ENCODE data around the gene ULK4.
A peak's percentile ranks its signal among the peaks of the same experiment; 100 is the strongest.
"Not testable (repeated sequence)": the region's sequence is repeated elsewhere in the genome, so short reads cannot be mapped to it uniquely, and the experiment has no call there.

The ULK4 gene

DNA sequence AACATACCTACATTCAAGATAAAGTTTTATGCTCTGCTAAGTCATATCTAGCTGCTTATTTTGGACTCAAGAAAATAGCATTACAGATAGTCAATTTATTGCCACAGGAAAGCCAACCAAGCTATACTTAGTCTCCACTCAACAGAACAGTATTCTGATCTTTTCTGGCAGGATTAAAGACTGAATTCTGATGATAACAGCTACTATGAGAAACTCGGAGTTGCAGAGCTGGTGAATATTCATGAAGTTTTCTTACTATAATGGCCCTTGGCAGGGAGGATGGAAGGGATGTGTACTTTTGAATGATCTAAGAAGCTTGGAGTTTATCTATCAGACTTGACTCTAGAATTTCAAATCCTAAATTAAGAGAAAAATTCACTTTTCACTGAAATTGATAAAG lies 524.9 kb downstream of the ULK4 start:
- no peak for DNase-seq (ENCODE audit: low spot score)

DNA sequence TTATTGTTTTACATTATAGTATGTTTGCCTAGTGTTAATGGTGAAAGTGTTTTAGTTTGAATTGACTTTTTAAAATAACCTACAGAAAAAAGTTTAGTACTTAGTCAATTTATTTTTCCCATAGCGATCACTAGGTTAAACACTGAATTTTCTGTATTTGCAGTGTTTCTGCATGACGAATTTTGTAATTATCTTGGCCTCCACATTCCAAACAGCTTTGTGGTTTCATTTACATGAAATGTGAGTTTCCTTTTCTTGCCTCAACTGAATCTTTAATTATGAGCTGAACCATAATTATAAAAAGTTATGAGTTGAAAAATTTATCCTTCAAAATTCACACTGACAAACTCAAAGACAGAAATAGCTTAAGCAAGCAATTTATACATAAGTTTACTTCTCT lies 527.1 kb downstream of the ULK4 start:
- DNase-seq (ENCODE audit: low spot score): no peak

DNA sequence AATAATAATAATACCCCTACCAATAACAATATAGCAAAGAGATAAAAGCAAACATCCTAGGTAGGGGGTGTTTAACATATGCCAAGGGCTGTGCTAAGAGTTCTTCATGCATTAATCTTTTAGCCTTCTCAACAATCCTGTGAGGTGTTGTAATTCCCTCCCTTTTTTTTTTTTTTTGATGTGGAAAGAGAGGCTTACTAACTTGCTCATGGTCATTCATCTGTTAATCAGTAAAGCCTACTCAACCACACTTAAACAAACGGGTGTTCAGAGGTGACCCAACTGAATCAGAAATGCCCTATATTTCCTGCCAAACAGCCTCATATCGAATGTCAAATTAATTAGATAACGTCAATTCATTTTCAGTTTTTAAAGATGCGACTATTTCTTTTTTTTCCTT lies 530.5 kb downstream of the ULK4 start:
- DNase-seq (ENCODE audit: low spot score): no peak

GRCh38 chr3:41430886-41431285 lies 531.0 kb downstream of the ULK4 start:
- no peak for DNase-seq (ENCODE audit: low spot score)

DNA sequence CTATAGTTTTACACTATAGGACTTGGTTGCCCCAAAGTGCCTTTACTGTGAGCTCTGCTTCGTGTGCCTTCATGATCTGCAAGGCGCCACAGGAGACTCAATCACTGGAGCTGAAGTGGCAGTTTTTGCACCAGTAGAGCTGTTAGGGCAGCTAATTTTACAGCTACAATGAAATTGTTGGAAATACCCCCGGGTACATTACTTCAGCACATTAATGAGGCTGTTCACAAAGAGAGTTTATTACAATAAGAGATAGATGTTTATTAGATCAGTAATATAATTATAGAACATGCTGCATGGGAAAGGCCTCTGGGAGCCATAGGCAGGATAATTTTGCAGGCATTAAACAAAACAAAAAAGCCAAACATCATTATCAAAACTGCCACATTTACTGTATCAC lies 531.5 kb downstream of the ULK4 start:
- no peak for DNase-seq (ENCODE audit: low spot score)

- no peak for DNase-seq (ENCODE audit: low spot score)
These were observed 535.4 kb downstream of the ULK4 start for GRCh38 chr3:41426485-41426884.

DNA sequence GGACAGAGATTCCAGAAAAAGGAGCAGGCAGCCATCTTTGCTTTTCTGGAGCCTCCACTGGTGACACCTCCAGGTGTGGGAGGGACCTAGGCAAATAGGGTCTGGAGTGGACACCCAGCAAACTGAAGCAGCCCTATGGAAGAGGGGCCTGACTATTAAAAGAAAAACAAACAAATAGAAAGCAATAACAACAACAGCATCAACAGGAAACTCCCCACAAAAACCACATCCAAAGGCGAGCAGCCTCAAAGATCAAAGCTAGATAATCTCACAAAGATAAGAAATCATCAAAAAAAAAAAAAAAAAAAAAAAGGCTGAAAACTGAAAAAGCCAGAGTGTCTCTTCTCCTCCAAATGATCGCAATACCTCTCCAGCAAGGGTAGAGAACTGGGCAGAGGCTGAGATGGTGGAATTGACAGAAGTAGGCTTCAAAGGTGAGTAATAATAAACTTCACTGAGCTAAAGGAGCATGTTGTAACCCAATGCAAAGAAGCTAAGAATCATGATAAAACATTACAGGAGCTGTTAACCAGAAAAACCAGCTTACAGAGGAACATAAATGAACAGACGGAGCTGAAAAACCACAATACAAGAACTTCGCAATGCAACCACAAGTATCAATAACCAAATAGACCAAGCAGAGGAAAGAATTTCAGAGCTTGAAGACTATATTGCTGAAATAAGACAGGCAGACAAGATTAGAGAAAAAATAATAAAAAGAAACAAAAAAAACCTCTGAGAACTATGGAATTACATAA lies 537.2 kb downstream of the ULK4 start:
- no peak for DNase-seq (ENCODE audit: low spot score)

DNA sequence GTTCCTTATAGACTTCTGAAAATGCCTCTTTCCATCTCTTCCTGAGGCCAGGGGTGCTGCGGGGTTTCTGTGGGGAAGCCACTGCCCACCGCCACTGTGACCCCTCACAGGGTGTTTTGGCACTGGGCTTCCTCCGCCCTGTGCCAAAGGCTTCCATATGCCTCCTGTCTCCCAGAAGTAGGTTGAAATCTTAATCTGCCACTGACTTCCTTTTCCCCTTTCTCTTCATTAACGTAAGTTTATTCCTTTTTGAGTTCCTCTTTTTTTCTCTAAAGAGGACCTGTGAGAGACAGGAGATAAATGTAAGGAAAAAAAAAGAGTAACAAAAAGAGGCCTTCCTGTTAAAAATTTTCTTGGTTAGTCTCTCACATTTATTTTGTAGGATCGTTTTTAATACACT lies 542.1 kb downstream of the ULK4 start:
- no peak for DNase-seq (ENCODE audit: low spot score)

GRCh38 chr3:41418961-41419691 lies 542.8 kb downstream of the ULK4 start:
- DNase-seq (ENCODE audit: low spot score): peak; percentile 29

- no peak for DNase-seq (ENCODE audit: low spot score)
These were observed 544.3 kb downstream of the ULK4 start for GRCh38 chr3:41417574-41417973.

GRCh38 chr3:41411065-41411464 lies 550.8 kb downstream of the ULK4 start:
- DNase-seq (ENCODE audit: low spot score): no peak

DNA sequence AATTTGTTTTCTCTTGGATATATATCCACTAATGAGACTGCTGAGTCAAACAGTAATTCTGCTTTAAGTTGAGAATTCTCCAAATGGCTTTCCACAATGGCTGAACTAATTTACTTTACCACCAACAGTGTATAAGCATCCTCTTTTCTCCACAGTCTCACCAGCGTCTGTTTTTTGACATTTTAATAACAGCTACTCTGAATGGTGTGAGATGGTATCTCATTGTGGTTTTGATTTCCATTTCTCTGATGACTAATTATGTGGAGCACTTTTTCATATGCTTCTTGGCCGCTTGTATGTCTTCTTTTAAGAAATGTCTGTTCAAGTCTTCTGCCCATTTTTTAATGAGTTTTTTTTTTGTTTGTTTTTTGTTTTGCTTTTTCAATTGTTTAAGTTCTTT lies 556.4 kb downstream of the ULK4 start:
- DNase-seq (ENCODE audit: low spot score): no peak

DNA sequence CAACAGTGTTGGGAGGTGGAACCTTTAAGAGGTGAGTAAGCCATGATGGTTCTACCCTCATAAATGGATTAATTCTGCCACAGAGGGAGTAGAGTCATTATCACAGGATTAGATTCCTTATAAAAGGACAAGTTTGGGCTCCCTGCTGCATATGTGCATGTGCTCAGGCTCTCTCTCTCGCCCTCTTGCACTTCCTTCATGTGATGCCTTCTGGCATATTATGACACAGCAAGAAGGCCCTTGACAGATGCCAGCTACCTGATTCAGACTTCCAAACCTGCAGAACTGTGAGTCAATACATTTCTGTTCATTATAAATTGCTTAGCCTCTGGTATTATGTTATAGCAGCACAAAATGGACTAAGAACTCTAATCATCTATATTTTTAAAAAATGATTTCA lies 557.3 kb downstream of the ULK4 start:
- no peak for DNase-seq (ENCODE audit: low spot score)

DNA sequence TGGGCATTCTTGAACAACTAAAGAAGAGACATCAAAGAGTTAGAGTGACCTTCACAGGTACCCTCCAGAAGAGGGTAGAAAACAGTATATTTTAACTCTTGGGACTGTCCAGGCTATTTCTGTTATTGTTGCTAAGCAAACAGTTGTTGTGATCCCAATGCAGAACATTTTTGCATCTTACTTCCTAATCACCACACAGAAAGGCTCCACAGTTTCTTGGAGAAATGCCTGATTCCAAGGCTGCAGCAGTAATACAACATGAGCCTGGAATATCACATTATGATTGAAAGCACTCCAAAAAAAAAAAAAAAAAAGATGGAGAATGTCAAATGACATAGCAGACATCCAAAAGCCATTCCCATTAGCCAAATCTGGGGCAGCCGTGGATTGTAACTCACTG lies 567.0 kb downstream of the ULK4 start:
- DNase-seq (ENCODE audit: low spot score): no peak

- not testable (repeated sequence) for DNase-seq (ENCODE audit: low spot score)
These were observed 591.0 kb downstream of the ULK4 start for GRCh38 chr3:41370765-41371535.

GRCh38 chr3:41370307-41370706 lies 591.6 kb downstream of the ULK4 start:
- no peak for DNase-seq (ENCODE audit: low spot score)

- no peak for DNase-seq (ENCODE audit: low spot score)
These were observed 592.1 kb downstream of the ULK4 start for GRCh38 chr3:41369838-41370237.

DNA sequence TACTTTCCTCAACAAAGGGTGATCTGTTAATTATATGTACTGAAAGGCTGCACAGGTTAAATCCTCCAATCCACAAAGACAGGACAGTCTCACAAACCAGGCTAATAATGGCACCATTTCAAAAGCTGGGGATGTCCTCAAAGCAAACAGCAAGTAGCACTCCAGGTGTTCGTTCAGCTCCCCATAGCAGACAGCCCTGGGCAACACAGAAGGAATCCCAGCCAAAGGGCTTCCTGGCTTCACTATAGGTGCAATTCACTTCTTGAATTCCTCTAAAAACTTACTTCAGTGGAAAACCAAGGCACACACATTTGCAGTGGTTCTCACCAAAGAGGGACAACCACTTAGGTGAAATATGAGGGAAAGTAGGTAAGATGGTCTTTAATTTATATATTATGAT lies 595.9 kb downstream of the ULK4 start:
- DNase-seq (ENCODE audit: low spot score): no peak

GRCh38 chr3:41364736-41365135 lies 597.2 kb downstream of the ULK4 start:
- DNase-seq (ENCODE audit: low spot score): no peak

DNA sequence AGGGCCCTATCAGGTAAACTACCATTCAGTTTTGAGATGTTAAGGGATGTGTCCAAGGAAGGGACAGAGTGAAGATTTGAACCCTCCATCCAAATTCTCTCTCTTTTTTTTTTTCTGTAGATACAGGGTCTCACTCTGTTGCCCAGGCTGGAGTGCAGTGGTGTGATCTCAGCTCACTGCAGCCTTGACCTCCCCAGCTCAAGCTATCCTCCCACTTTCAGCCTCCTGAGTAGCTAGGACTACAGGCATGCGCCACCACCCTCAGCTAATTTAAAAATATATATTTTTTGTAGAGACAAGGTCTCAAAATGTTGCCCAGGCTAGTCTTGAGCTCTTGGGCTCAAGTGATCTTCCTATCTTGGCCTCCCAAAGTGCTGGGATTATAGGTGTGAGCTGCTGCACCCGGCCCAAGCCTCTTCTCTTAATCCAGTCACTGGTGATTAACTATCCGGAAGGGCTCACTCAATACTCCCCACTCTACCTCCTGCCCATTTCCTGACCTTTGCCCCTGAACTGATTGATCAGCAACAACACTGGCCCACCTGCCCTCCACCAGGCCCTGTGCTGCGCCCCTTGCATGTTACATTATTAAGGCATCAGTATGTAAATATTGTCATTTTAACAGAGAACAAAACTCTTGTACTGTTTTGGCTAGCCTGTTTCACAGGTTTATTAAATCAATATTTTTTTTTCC lies 597.9 kb downstream of the ULK4 start:
- DNase-seq (ENCODE audit: low spot score): no peak

GRCh38 chr3:41362638-41363559 lies 599.0 kb downstream of the ULK4 start:
- no peak for DNase-seq (ENCODE audit: low spot score)

Measured in kidney capillary endothelial cell (primary cell).